ENCODE data around the gene POLE.
A peak's percentile ranks its signal among the peaks of the same experiment; 100 is the strongest.

POLE gene

GRCh38 chr12:132687211-132688164 is at the start of gene POLE, which contains the start of gene PXMP2:
Gene POLE (minus strand): TSS chr12:132687342. CDS start chr12:132687315, 27 bp downstream.
Gene PXMP2 (plus strand): TSS chr12:132687587. CDS start chr12:132687671, 84 bp downstream.
- peak; percentile 98 for DNase-seq

DNA sequence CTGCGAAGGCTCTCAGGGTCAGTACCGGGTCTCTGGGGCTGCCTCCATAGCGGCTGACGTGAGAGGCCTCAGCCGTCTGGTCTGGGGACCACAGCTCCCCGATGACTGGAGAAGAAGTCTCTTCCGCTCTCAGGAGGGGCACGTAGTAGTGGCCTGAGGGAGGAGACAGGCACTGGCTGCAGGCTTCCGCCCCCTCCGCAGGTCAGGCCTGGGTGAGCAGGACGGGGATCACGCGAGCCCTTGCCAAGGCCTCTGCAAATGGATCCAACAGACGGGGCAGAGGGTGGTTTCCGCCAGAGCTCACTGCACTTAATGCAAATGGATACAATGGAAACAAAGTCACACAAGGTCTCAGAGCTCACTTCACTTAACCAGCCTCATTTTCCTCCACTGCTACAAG is 49.8 kb upstream of the POLE start:
- no peak for DNase-seq

DNA sequence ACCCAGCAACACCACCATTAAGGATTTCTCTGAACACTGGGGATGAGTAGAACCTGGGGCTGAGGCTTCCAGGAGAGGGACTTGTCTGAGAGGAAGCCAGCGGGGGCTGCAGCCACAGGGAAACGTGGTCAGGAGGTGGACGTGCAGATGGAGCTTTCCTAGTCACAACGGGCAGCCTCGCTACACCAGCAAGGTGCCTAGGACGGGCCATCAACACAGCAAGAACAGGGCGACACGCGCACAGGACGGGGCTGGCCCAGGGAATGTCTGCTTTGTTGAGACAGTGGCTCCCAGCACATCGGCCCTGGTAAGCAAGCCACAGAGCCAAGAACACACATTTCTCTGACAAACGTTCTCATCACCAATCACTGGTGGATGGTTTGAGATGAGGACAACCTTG is 49.2 kb upstream of the POLE start:
- DNase-seq = no peak

DNA sequence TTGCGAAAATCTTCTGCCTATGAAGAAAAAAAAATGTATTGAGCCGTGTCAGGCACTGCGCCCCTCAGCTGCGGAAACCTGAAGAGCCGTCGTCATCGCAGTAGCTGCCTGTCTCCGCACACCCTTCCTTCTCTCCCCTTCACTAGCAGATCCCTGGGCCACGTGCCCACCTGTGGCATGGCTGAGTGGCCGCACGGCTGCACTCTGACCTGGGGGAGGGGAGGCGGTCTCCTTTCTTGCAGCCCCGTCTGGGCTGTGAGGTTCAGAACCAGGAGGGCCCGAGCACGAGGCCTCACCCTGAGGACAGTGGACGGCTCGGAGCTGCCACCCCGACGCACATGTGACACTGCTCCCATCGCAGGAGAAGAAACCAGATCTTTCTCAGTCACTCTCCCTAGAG is 48.4 kb upstream of the POLE start:
- no peak for DNase-seq

GRCh38 chr12:132734206-132734605 is 47.1 kb upstream of the POLE start:
- DNase-seq = no peak

- DNase-seq = no peak
Observed at GRCh38 chr12:132731574-132731973, 44.4 kb upstream of the POLE start.

- no peak for DNase-seq
Observed at GRCh38 chr12:132730353-132730752, 43.2 kb upstream of the POLE start.

- DNase-seq = no peak
Observed at GRCh38 chr12:132729541-132730320, 42.6 kb upstream of the POLE start.

- no peak for DNase-seq
Observed at GRCh38 chr12:132728502-132728901, 41.4 kb upstream of the POLE start.

GRCh38 chr12:132727091-132727794 is 40.1 kb upstream of the POLE start:
- no peak for DNase-seq

DNA sequence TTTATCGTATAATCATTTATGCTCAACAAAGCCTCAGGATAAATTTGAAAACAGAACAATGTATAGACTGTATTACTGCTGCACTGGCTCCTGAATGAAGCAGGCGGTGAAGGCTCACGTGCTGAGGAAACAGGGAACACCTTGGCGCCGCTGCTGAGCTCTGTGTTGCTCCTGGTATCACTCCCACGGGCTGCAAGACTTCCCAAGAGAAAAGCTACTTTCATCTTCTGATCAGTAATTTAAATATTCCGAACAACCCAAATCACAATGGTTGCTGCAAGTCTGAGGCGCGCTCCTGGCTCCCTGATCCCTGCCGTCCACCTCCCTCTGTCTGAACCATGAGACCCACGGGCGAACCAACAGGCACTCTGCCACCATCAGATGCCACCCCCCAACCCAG is 39.2 kb upstream of the POLE start:
- no peak for DNase-seq

DNA sequence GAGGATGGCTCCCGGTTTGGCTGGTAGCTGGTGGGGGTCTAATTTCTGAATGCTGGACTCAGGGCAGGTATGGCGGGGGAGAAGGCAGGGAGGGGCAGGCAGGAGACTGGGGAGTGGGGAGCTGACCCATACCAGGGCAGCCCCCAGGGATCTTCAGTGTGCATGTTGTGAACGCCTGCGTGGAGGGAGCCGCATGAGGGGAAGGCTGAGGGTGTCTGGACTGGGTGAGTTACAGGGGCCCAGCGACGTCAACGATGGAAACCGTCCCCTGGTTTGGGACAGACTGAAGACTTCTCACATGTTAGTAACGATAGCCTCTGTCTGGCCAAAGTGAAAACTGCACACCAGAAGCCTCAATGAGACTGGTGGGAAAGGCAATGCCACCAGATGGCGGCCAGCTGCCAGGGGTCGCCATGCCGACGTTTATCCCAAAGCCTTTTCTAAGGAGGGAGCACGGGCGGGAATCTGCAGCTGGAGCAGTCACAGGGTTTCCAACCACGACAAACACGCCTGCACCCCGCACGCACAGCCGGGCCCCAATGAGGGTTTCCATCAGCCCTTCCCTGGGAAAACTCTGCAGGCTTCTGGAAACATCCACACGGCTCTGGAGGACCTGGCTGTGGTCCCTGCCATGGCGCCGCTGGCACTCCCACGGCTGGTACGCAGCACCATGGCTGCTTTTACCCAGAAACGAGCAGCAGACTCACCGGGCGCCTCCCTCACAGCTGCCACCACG is 37.5 kb upstream of the POLE start:
- DNase-seq = no peak

DNA sequence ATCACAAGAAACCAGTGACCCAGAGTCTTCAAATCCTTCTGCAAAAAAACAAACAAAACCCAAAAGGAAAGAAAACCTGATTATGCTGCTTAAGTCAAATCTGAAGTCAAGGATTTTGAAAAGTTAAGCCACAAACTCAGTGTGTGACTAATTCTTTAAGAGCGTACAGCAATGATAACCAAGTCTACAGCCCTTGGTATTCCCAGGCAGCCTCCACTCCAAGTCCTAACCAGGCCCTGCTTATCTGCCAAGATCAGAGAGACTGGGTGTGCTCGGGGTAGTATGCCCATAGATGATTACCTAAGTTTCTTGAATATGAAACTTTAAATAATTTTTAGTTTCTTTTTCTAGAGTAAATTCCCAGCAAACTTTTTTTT is 36.6 kb upstream of the POLE start:
- DNase-seq = no peak

DNA sequence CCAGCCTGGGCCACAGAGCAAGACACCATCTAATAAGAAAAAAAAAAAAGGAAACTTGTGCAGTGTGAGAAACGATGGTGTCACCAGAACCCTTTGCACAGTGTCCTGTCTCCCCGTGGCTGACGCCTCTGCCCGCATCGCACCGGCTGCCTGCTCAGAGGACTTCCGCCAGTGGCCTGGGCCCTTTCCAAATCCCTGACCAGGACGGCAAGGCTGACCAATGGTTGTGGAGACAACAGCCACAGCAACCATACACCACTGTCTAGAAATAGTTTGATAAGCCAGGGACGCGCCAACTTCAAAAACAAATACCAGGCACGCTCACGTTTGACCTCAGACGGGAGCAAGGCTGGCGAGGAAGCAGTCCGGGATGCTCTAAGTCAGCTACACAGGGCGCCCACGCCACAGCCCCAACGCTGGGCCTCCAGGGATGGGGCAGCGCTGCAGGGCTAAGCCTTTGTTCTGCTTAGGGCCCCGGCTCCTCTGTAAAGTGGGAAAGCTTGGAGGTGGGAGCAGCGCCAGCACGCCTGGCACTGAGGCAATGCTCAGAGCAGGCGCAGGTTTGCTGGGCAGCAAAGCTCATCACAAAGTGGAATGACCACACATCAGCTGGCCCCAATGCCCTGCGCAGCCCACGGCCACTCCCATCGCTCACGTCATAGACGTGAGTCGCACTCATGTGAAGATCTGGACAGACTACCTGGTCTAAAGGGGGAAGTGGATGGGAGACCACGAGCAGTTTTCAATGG is 36.0 kb upstream of the POLE start:
- no peak for DNase-seq

- DNase-seq = no peak
Observed at GRCh38 chr12:132720606-132721345, 33.6 kb upstream of the POLE start.

DNA sequence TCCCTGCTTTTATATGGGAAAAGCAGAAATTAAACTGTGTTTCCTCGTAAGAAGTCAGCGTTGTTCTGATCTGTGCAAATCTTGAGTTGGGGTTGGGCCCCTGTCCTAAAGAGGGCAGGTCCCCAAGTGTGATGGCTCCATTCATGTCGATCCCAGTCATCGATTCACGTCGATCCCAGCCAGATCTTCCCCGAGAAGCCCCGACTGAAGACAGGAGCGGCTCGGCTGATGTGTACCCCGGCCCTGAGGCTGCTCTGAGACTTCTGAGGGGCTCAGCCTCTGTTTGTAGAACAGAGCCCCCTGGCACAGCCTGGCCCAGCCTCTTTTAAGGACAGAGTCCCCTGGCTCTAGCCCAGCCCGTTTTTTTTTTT is 32.8 kb upstream of the POLE start:
- no peak for DNase-seq

DNA sequence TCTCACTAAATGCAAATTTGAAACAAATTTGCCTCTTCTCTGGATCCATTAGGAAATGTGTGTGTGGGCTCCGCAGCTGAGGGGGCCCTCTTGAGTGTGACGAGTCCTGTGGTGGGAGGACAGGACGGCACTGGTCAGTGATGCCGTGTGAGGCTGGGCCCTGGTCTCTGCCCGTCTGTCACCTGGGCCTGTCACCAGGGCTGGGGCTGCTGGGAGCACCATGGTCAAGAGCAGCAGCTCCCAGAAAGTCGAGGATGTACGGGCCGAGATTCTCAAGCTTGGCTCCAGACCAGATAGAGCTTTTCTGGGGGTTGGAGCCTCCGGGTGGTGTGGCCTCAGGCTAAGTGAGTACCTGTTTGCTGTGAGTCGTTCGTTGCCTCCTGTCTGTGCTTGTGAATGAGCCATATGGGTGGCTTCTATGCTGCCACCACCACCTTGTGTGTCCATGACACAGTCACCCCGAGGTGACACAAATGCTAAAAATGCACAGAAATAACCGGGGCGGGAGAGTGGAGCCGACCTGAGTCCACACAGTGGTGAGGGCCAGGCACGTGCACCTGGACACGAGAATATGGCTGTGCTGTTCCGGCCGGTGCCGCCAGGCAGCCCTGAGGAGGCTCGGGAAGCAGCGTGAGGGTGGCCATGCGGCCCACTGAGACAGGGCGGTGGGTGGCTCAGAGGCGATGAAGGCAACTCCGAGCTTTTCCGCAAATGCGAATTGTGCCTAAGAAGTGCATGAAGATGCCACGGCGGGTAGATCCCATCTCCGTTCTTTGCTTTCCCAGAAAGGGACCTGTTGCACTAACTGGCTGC is 32.2 kb upstream of the POLE start:
- no peak for DNase-seq

- DNase-seq = no peak
Observed at GRCh38 chr12:132718644-132719043, 31.5 kb upstream of the POLE start.

DNA sequence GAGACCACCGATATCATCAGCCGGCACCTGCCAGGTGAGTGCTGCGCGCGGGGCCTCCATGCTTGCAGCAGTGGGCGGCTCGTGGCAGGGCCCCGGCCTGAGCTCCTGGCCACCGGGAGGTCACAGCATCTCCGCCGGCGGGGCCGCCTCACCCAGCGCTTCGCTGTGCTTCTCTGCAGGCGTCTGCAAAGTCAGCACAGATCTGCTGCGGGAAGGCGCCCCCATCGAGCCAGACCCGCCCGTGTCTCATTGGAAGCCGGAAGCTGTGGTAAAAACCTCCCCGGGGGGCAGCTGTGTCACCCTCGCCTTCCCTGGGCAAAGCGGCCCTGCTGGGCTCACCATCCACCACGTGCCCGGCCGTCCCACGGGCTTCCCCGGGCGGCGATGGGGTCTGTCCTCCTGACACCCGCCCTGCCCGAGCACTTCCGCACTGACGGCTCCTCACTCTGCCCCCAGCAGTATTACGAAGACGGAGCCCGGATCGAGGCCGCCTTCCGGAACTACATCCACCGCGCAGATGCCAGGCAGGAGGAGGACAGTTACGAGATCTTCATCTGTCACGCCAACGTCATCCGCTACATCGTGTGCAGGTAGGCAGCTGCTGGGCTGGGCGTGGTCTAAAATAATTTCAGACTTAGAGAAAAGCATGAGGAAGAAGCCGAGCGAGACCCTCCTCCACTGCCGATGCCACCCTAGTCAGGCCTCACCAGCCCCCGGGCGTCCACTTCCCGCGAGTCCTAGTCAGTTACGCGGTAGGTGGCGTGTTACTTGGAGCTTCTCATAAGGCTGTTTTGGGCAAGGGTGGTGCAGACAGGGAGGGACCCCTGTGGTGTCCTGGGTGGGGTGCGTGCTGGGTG is 30.6 kb upstream of the POLE start:
- DNase-seq = no peak
